ENCODE results near the gene MOCOS.

The MOCOS gene

DNA sequence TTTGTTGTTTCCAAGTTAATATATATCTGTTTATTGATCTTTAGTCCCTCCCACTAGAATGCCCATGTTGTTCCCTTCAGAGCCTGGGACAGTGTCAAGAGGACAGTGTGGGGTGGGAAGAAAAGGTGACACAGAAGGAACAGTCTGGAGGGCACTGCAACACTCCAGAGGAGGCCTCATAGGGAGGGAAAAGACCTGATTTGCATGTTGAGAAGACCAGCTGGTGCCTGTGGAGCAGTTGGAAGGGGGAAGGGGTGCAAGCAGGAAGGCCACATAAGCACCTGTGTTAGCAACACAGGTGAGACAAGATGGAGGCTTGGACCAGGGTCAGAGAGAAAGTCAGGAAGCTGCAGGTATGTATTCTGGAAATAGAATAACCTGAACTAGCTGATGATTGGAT lies 62.1 kb downstream of the MOCOS start:
- DNase-seq: no peak
- no peaks in the 10 kb centered on the region for H3K36me3 ChIP-seq
- no peak overlapping the region for H3K4me3 ChIP-seq (ENCODE audit: low read depth, low read length)
- TF ChIP-seq, protein P1, sequence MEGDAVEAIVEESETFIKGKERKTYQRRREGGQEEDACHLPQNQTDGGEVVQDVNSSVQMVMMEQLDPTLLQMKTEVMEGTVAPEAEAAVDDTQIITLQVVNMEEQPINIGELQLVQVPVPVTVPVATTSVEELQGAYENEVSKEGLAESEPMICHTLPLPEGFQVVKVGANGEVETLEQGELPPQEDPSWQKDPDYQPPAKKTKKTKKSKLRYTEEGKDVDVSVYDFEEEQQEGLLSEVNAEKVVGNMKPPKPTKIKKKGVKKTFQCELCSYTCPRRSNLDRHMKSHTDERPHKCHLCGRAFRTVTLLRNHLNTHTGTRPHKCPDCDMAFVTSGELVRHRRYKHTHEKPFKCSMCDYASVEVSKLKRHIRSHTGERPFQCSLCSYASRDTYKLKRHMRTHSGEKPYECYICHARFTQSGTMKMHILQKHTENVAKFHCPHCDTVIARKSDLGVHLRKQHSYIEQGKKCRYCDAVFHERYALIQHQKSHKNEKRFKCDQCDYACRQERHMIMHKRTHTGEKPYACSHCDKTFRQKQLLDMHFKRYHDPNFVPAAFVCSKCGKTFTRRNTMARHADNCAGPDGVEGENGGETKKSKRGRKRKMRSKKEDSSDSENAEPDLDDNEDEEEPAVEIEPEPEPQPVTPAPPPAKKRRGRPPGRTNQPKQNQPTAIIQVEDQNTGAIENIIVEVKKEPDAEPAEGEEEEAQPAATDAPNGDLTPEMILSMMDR (IDR thresholded peaks at IDR 0.05; ENCODE audit: low read depth, low read length): no peak
- no peaks in the 10 kb centered on the region for H3K4me1 ChIP-seq
- H3K27me3 ChIP-seq: no peaks in the 10 kb centered on the region
- H3K9me3 ChIP-seq: no peaks in the 10 kb centered on the region

DNA sequence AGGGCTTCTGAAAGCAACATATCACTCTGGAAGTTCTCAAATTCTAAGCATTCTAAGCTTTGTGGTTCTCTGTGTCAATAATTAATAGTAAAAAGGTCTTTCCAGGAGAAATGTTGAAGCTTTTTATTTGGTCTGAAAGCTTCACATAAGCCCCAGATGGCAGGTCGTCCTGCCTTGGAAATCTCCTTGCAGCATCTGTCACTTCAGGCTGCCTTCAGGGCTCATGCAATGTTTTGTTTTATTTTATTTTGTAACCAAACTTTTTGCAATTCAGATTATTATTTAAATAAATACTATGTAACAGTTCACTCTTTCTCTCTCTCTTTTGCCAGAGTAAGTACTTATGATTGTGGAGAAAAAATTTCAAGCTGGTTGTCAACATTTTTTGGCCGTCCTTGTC lies 63.5 kb downstream of the MOCOS start:
- Histone ChIP-seq H3K9me3 (no peaks in the 10 kb centered on the region), H3K27me3 (no peaks in the 10 kb centered on the region), H3K4me3 (ENCODE audit: low read depth, low read length) (no peak overlapping the region), H3K36me3 (no peaks in the 10 kb centered on the region), H3K4me1 (no peaks in the 10 kb centered on the region)
- no peak for DNase-seq
- TF ChIP-seq, protein P1 (IDR thresholded peaks at IDR 0.05; ENCODE audit: low read depth, low read length): no peak

DNA sequence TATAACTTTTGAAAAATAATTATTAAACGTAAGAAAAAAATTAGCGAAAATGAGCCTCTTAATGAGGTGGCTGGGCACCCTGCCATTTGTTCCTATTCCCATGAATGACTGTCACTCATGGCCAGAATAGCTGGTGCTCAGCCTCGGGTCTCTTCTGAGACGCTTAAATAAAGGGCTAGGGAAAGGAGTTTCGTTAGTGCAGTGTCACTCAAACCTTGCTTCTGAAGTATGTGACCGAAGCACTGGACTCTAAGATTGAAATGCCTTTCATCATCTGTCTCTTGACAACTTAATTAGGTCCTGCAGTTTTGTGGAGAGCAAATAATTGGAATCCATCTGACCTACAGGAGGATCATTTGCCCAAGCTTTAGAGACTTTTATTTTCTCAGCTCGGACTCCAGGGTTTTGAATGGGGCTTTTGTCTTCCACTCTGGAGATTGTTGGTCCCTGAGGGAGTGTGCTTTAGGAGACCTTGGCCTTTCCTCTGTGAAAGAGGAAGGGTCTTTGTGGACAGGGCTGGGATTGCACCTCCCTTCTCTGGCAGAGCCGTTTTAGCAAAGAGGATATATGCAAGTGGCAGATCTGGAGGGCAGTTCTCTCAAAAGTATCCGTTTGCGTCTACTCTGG lies 67.9 kb downstream of the MOCOS start:
- TF ChIP-seq, protein P1 (IDR thresholded peaks at IDR 0.05; ENCODE audit: low read depth, low read length): no peak
- Histone ChIP-seq H3K27me3 (no peaks in the 10 kb centered on the region), H3K9me3 (no peaks in the 10 kb centered on the region), H3K4me1 (no peaks in the 10 kb centered on the region), H3K36me3 (no peaks in the 10 kb centered on the region), H3K4me3 (ENCODE audit: low read depth, low read length) (no peak overlapping the region)
- no peak for DNase-seq

DNA sequence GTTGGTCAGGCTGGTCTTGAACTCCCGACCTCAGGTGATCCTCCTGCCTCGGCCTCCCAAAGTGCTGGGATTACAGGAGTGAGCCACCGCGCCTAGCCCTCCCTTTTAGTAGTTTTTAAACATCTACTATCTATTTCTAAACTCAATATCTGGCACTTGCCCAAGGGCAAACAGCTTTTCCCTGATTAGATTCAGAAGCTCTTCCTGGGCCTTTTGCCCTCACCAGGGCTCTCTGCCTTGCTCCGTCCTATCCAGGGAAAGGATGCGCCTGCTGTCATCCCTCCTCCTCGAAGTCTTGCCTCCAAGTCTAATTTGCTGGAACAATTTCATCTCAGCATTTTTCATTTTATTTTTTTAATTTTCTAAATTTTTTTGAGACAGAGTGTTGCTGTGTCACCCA lies 68.8 kb downstream of the MOCOS start:
- no peak for DNase-seq
- no peaks in the 10 kb centered on the region for H3K36me3 ChIP-seq
- TF ChIP-seq, protein P1 (IDR thresholded peaks at IDR 0.05; ENCODE audit: low read depth, low read length): no peak
- no peaks in the 10 kb centered on the region for H3K4me1 ChIP-seq
- H3K4me3 ChIP-seq (ENCODE audit: low read depth, low read length): no peak overlapping the region
- H3K9me3 ChIP-seq: no peaks in the 10 kb centered on the region
- no peaks in the 10 kb centered on the region for H3K27me3 ChIP-seq

DNA sequence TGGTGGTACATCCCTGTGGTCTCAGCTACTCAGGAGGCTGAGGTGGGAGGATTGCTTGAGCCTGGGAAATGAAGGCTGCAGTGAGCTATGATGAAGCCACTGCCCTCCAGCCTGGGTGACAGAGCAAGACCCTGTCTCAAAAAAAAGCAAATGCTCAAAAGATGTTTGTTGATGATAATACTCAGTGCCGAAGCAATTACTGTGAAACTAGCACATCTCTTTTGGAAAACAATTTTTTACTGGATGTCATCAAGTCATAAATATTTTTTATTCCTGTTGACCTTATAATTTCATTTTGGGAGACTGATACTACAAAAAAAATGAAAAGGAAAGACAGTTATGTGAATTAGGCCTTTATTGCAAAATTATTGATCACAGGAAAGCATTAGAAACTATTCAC lies 75.7 kb downstream of the MOCOS start:
- Histone ChIP-seq H3K36me3 (no peaks in the 10 kb centered on the region), H3K9me3 (no peaks in the 10 kb centered on the region), H3K27me3 (no peaks in the 10 kb centered on the region), H3K4me1 (no peaks in the 10 kb centered on the region), H3K4me3 (ENCODE audit: low read depth, low read length) (no peak overlapping the region)
- TF ChIP-seq, protein P1 (IDR thresholded peaks at IDR 0.05; ENCODE audit: low read depth, low read length): no peak
- DNase-seq: no peak

DNA sequence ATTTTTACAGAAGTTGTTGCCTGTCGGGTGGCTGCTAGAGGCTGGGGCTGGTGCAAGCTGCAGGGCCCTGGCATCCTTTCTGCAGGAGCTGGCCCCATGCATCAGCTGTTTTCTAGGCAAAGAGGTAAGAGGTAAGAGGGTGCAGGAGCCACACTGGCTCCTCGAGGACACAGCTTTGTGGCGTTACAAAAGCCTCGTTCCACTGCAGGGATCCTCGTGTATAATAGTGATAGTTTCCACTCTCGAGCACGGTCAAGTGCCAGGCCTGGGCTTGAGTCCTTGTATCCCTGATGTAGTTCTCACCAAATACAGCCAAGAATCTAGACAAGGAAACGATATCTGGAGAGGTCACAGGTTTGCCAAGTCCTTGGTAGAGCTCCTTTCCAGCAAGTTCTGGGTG lies 77.0 kb downstream of the MOCOS start:
- Histone ChIP-seq H3K9me3 (no peaks in the 10 kb centered on the region), H3K36me3 (no peaks in the 10 kb centered on the region), H3K27me3 (no peaks in the 10 kb centered on the region), H3K4me3 (ENCODE audit: low read depth, low read length) (no peak overlapping the region), H3K4me1 (no peaks in the 10 kb centered on the region)
- DNase-seq: no peak
- TF ChIP-seq, protein P1 (IDR thresholded peaks at IDR 0.05; ENCODE audit: low read depth, low read length): no peak
